ENCODE data around the gene SBNO2. TPM values are rescaled to one million over a fixed set of nuclear protein-coding genes. Genes with fewer than 3 reads are reported as not detected.
A peak's percentile ranks its signal among the peaks of the same experiment; 100 is the strongest.

Gene SBNO2
- total RNA-seq, 1 donor from 2014 or later: 53.0 TPM

DNA sequence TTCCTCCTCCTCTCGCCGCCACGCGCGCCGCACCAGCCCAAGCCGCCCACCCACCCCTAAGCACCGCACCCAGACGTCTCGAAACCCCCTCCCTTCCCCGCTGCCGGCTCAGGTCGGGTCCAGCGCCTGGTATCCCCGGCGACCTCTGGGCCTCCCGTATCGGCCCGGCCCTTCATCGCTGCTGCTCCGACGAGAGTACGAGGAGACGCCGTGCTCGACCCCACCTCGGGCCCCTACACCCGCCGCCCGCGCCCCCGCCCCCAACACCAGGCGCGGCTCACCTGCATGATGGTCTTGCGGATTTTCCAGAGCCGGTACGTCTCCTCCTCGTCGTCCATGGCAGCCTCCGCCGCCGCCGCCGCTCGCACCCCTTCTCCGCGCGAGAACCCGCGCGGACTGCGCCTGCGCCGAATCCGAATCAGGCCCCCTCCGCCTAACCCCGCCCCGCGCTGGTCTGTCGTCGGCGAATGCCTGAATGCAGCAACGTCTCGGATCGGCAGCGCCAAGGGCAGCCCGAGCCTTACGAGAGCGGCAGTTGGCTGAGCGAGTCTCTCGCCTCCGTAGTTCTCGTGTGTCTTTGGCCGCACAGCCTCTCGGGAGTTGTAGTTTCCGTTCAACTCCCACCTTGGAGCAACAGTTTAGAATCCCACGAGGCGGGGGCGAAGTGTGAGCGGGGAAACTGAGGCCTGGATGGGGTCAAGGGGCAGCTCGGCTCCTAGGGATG lies 78.9 kb downstream of the SBNO2 start, which contains the start of gene POLR2E:
TSS of gene POLR2E (minus strand) at position 398 of the 724 bp plus-strand sequence. CDS start at position 338, 60 bp downstream.
- H3K27me3 Mint-ChIP-seq (ENCODE audit: low read depth): no peaks in the 10 kb centered on the region
- peak within 1 kb of the TSS; percentile 92 for H3K27ac Mint-ChIP-seq
- H3K4me1 Mint-ChIP-seq: peaks cover 20% of the 10 kb centered on the region
- DNase-seq (ENCODE audit: low spot score in 2 of 2, unreplicated experiment in 2 of 2): peak; percentile 99
- TF ChIP-seq, protein P1, sequence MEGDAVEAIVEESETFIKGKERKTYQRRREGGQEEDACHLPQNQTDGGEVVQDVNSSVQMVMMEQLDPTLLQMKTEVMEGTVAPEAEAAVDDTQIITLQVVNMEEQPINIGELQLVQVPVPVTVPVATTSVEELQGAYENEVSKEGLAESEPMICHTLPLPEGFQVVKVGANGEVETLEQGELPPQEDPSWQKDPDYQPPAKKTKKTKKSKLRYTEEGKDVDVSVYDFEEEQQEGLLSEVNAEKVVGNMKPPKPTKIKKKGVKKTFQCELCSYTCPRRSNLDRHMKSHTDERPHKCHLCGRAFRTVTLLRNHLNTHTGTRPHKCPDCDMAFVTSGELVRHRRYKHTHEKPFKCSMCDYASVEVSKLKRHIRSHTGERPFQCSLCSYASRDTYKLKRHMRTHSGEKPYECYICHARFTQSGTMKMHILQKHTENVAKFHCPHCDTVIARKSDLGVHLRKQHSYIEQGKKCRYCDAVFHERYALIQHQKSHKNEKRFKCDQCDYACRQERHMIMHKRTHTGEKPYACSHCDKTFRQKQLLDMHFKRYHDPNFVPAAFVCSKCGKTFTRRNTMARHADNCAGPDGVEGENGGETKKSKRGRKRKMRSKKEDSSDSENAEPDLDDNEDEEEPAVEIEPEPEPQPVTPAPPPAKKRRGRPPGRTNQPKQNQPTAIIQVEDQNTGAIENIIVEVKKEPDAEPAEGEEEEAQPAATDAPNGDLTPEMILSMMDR (IDR thresholded peaks at IDR 0.05; ENCODE audit: unreplicated experiment): no peak
- no peaks in the 10 kb centered on the region for H3K36me3 Mint-ChIP-seq
- H3K9me3 Mint-ChIP-seq: no peaks in the 10 kb centered on the region
- H3K4me3 Mint-ChIP-seq: peak within 1 kb of the TSS; percentile 90

DNA sequence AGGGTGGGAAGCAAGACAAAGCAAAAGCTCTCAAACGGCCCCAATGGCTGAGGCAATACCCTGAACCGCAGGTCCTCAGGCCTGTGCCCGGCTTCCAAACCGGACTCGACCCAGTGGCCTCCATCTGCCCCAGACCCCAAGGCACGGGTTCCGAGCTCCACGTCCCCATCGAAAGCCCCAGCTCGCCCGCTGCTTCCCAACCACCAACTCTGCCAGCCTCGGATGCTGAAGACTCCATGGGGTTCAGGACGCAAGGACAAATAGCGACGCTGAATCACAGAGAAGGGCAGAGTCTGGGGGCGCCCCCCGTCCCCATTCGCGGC lies 79.5 kb downstream of the SBNO2 start:
- TF ChIP-seq, protein P1 (IDR thresholded peaks at IDR 0.05; ENCODE audit: unreplicated experiment): no peak
- Mint-ChIP-seq H3K36me3 (no peaks in the 10 kb centered on the region), H3K4me1 (peaks cover 20% of the 10 kb centered on the region), H3K9me3 (no peaks in the 10 kb centered on the region), H3K27ac (peak overlapping the region; percentile 92), H3K27me3 (ENCODE audit: low read depth) (no peaks in the 10 kb centered on the region), H3K4me3 (peak overlapping the region; percentile 90)
- no peak for DNase-seq (ENCODE audit: low spot score in 2 of 2, unreplicated experiment in 2 of 2)

DNA sequence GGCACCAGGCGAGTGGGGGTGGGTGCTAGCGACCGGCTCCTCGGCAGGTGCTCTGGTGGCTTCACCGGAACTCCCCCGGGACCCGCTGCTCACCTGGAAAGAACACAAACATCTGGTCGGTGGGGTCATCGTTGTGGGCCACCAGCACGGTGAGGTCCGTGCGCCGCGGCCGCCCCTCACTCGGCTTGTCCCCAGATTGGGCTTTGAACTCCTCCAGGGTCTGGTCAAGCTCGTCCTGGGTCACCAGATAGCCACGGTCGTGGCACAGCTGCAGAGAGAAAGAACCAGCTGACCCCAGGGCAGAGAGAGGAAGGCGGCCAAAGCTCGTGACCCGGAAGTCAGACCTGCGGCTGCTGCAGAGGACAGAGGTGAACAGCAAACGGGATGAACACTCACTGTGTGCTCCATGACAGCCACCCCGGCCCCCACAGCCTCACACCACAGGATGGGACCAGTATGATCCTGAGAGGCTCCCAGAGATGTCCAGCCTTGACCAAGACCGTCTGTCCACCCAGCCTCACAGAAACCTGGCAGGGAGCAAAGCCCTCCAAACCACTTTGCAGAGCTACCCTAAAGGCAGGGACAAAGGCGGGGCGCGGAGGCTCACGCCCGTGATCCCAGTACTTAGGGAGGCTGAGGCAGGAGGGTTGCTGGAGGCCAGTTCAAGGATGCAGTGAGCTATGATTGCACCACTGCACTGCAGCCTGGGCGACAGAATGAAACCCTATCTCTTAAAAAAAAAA lies 80.1 kb downstream of the SBNO2 start:
- H3K4me1 Mint-ChIP-seq: peaks cover 20% of the 10 kb centered on the region
- H3K9me3 Mint-ChIP-seq: no peaks in the 10 kb centered on the region
- peak overlapping the region; percentile 92 for H3K27ac Mint-ChIP-seq
- TF ChIP-seq, protein P1 (IDR thresholded peaks at IDR 0.05; ENCODE audit: unreplicated experiment): no peak
- H3K36me3 Mint-ChIP-seq: no peaks in the 10 kb centered on the region
- H3K27me3 Mint-ChIP-seq (ENCODE audit: low read depth): no peaks in the 10 kb centered on the region
- peak overlapping the region; percentile 90 for H3K4me3 Mint-ChIP-seq
- DNase-seq (ENCODE audit: low spot score in 2 of 2, unreplicated experiment in 2 of 2): no peak

DNA sequence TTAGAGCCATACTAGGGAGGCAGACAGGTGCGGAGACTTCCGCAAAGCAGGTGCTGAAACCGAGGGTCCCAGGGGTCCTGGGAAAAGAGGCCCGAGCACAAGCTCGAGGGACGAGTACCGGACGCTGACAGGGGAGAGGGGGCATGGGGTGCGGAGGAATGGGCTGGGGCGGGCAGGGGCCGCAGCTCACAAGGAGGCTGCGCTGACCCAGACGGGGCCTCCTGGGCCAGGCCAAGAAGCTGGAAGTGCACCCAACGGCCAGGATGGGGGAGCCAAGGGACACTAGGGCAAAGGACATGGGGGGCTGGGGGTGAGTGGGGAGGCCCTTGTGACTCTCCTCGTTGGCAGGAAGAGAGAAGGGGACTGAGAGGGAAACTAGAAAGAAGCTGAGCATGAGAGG lies 80.7 kb downstream of the SBNO2 start:
- H3K27ac Mint-ChIP-seq: no peak overlapping the region
- no peak for DNase-seq (ENCODE audit: low spot score in 2 of 2, unreplicated experiment in 2 of 2)
- no peaks in the 10 kb centered on the region for H3K27me3 Mint-ChIP-seq (ENCODE audit: low read depth)
- peaks cover 20% of the 10 kb centered on the region for H3K4me1 Mint-ChIP-seq
- no peaks in the 10 kb centered on the region for H3K36me3 Mint-ChIP-seq
- H3K9me3 Mint-ChIP-seq: no peaks in the 10 kb centered on the region
- TF ChIP-seq, protein P1 (IDR thresholded peaks at IDR 0.05; ENCODE audit: unreplicated experiment): no peak
- peak overlapping the region; percentile 90 for H3K4me3 Mint-ChIP-seq

DNA sequence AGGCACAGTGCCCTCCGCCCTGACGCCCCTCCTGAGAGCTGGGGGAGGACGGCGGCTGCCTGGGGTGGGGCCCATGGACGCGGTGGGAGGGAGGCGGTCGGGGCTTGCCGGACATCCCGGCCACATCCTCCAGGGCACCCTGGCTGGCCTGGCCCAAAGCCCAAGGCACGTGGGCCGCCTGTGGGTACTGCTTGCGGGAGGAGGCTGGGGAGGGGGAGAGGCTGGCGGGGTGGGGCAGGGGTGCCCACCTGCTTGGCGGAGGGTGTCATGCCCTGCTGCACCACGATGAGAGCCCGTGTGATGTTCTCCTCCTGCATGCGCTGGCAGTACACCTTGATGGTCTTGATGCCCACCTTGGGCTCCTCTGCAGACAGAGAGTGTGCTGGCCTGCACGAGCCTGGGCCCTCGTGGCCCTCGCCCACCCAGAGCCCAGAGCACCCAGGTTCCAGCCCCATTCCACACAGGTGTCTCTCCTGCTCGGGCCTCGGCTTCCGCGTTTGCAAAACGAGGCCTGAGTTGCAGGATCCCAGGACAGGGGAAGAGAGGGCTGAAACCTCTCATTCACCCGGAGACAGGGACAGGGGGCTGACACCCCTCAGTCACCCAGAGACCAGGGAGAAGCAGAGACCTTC lies 82.4 kb downstream of the SBNO2 start:
- Mint-ChIP-seq H3K4me3 (no peak overlapping the region), H3K27me3 (ENCODE audit: low read depth) (no peaks in the 10 kb centered on the region), H3K9me3 (no peaks in the 10 kb centered on the region), H3K4me1 (peaks cover 20% of the 10 kb centered on the region), H3K36me3 (peaks cover 5% of the 10 kb centered on the region), H3K27ac (no peak overlapping the region)
- DNase-seq (ENCODE audit: low spot score in 2 of 2, unreplicated experiment in 2 of 2): no peak
- TF ChIP-seq, protein P1 (IDR thresholded peaks at IDR 0.05; ENCODE audit: unreplicated experiment): no peak

Measured in mesothelial cell of epicardium (in vitro differentiated cells).